ENCODE results near the gene GNG14. TPM values are rescaled to one million over a fixed set of nuclear protein-coding genes. Genes with fewer than 3 reads are reported as not detected.

The GNG14 gene
- total and polyA plus RNA-seq, 2 of the 13 experiments (the other 11 are each of a cell fraction or from before 2014, with no cell fraction given), result not detected

DNA sequence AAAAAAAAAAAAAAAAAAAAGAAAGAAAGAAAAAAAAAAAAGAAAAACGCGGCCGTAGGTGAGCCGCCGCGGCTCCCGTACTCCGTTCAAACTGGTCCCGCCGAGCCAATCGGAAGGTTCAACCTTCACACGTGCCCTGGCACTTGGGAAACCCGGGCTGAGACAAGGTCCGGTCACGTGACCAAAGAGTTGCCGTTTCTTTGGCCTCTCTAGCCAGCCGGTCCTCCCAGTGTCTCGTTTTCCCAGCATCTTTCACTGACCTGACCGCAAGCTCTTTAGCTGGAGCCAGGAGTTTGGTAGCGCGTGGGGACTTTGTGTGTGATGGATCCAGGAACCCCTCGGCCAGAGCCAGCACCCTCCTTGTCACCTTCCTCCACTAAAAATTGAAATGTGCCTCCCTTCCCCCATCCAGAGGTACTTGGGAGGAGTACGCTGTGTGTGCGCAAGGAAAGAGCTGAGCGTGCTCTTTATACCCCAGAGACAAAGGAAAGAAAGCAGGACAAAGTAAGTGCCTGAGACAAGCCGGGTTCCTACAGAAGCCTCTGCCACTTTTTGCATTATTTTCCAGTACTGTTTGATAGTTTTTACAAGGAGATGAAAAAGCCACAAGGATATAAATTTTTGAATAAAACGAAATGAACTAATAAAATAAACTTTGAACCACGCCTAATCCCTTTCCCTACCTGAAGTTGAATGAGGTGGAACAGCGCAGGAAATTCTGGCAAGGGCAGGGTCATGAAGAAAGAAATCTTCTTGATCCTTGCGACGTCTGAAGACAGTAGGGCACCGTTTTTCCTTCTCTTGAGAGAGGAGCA lies 35.0 kb downstream of the GNG14 start (continued):
- TF ChIP-seq CSRNP2 (CRISPR knock-in tag; conservative IDR thresholded peaks at IDR 0.05; ENCODE audit: low read depth) (no peak), GFI1 (CRISPR knock-in tag; IDR thresholded peaks at IDR 0.05; ENCODE audit: borderline replicate concordance) (no peak), GABPB1 (CRISPR knock-in tag; IDR thresholded peaks at IDR 0.05) (peak; percentile 95), PRDM4 (CRISPR knock-in tag; IDR thresholded peaks at IDR 0.05; ENCODE audit: borderline replicate concordance) (no peak), FOXK1 (CRISPR knock-in tag; IDR thresholded peaks at IDR 0.05; ENCODE audit: borderline replicate concordance, low read depth) (peak; percentile 91; the same call in 1 of the 2 replicates), SKI (IDR thresholded peaks at IDR 0.05; ENCODE audit: partially characterized antibody) (no peak), SIX4 (CRISPR knock-in tag; IDR thresholded peaks at IDR 0.05) (no peak), ZNF224 (CRISPR knock-in tag; IDR thresholded peaks at IDR 0.05) (no peak), ZSCAN9 (CRISPR knock-in tag; IDR thresholded peaks at IDR 0.05; ENCODE audit: borderline replicate concordance) (no peak), ZNF609 (CRISPR knock-in tag; IDR thresholded peaks at IDR 0.05; ENCODE audit: borderline replicate concordance) (peak; percentile 14; the same call in 1 of the 2 replicates), SSRP1 (CRISPR knock-in tag; IDR thresholded peaks at IDR 0.05) (no peak), SMAD1 (CRISPR knock-in tag; IDR thresholded peaks at IDR 0.05; ENCODE audit: borderline replicate concordance, low read depth) (no peak), IRF2 (CRISPR knock-in tag; IDR thresholded peaks at IDR 0.05) (peak; percentile 86), ZNF572 (CRISPR knock-in tag; IDR thresholded peaks at IDR 0.05) (no peak), PCBP1 (IDR thresholded peaks at IDR 0.05; ENCODE audit: borderline replicate concordance, low read depth, low read length) (no peak)
- TF ChIP-seq, protein P1, sequence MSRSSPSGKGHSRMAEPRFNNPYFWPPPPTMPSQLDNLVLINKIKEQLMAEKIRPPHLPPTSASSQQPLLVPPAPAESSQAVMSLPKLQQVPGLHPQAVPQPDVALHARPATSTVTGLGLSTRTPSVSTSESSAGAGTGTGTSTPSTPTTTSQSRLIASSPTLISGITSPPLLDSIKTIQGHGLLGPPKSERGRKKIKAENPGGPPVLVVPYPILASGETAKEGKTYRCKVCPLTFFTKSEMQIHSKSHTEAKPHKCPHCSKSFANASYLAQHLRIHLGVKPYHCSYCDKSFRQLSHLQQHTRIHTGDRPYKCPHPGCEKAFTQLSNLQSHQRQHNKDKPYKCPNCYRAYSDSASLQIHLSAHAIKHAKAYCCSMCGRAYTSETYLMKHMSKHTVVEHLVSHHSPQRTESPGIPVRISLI (CRISPR knock-in tag; IDR thresholded peaks at IDR 0.05; ENCODE audit: borderline replicate concordance), result peak; percentile 97
- TF ChIP-seq, protein P2, sequence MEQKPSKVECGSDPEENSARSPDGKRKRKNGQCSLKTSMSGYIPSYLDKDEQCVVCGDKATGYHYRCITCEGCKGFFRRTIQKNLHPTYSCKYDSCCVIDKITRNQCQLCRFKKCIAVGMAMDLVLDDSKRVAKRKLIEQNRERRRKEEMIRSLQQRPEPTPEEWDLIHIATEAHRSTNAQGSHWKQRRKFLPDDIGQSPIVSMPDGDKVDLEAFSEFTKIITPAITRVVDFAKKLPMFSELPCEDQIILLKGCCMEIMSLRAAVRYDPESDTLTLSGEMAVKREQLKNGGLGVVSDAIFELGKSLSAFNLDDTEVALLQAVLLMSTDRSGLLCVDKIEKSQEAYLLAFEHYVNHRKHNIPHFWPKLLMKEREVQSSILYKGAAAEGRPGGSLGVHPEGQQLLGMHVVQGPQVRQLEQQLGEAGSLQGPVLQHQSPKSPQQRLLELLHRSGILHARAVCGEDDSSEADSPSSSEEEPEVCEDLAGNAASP (CRISPR knock-in tag; IDR thresholded peaks at IDR 0.05; ENCODE audit: borderline replicate concordance), result peak; percentile 36; the same call in 1 of the 2 replicates
